HG03045 (cell line): ENCODE measurements around the gene CMA1.
"Not testable (repeated sequence)": the region's sequence is repeated elsewhere in the genome, so short reads cannot be mapped to it uniquely, and the experiment has no call there.

Experiments used
- ATAC-seq: cut with Tn5 transposase; IDR thresholded peaks from one replicate; pipeline ENCODE4 v1.9.1; 2021; ENCODE audit warnings: mild to moderate bottlenecking, moderate library complexity; ENCODE audit not compliant: unreplicated experiment

Gene CMA1, protein sequence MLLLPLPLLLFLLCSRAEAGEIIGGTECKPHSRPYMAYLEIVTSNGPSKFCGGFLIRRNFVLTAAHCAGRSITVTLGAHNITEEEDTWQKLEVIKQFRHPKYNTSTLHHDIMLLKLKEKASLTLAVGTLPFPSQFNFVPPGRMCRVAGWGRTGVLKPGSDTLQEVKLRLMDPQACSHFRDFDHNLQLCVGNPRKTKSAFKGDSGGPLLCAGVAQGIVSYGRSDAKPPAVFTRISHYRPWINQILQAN

GRCh38 chr14:24508155-24508840 lies at the start of gene CMA1:
Gene CMA1 (minus strand): TSS chr14:24508265. CDS start chr14:24508235, 30 bp downstream.
- no peak for ATAC-seq

DNA sequence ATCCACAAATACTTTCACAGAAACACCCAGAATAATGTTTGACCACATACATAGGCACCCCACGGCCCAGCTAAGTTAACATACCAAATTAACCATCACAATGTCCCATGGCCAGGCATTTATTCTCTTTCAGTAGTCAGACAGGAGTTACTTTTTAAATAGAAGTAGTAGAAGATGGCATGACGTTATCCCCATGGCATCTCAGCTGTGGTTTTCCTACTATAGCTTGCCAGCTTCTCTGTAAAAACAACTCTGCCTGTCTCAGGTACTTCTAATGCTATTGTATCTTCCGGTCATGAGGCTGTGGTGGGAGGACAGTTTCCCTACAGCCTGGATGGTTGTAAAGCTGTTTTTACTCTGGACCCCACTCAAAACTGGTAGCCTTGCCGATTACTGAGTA lies 48.7 kb upstream of the CMA1 start:
- ATAC-seq = no peak

- not testable (repeated sequence) for ATAC-seq
Measured at GRCh38 chr14:24549064-24549463, 41.0 kb upstream of the CMA1 start.

DNA sequence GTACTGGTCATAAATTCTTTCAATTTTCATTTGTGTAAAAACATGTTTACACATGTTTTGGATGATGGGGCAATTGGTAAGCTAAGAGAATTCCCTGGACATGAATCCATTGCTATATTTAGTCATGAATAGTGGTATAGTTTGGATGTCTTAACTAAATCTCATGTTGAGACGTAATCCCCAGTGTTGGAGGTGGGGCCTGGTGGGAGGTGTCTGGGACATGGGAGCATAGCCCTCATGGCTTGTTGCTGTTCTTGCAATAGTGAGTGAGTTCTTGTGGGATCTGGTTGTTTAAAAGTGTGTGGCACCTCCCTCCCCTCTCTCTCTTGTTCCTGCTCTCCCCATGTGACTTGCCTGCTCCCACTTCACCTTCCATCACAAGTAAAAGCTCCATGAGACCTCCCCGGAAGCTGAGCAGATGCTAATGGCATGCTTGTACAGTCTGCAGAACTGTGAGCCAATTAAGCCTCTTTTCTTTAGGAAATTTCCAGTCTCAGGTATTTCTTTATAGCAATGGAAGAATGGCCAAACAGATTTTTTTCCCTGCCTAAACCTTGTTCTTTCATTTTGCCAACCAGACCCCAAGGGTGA lies 34.4 kb upstream of the CMA1 start:
- no peak for ATAC-seq

GRCh38 chr14:24535737-24536136 lies 27.7 kb upstream of the CMA1 start:
- ATAC-seq = no peak

DNA sequence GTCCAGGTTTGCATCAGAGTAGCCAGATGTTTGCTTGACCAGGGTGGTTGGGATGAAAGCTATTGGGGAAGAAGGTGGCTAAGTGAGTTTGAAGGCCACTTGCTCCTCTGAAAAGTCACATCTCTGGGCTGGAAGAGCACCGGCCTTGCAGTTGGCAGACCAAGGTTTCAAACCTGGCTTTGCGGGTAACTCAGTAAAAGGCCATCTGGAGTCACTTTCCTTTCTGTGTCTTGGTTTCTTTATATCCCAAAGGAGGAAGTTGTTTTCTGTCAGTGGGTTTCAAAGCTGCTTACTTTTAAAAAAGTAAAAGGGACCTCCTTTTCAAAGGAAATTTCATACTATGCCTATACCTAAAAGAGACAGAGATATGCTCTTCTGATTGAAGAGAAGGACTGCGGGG lies 26.2 kb upstream of the CMA1 start:
- ATAC-seq = no peak

DNA sequence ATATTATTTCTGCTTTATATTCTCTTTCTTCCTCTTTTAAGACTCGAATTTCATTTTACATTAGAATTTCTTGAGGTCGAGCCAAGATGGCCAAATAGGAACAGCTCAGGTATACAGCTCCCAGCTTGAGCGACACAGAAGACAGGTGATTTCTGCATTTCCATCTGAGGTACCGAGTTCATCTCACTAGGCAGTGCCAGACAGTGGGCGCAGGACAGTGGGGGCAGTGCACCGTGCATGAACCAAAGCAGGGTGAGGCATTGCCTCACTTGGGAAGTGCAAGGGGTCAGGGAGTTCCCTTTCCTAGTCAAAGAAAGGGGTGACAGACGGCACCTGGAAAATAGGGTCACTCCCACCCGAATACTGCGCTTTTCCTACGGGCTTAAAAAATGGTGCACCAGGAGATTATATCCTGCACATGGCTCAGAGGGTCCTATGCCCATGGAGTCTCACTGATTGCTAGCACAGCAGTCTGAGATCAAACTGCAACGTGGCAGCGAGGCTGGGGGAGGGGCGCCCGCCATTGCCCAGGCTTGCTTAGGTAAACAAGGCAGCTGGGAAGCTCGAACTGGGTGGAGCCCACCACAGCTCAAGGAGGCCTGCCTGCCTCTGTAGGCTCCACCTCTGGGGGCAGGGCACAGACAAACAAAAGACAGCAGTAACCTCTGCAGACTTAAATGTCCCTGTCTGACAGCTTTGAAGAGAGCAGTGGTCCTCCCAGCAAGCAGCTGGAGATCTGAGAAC lies 18.0 kb upstream of the CMA1 start:
- not testable (repeated sequence) for ATAC-seq

DNA sequence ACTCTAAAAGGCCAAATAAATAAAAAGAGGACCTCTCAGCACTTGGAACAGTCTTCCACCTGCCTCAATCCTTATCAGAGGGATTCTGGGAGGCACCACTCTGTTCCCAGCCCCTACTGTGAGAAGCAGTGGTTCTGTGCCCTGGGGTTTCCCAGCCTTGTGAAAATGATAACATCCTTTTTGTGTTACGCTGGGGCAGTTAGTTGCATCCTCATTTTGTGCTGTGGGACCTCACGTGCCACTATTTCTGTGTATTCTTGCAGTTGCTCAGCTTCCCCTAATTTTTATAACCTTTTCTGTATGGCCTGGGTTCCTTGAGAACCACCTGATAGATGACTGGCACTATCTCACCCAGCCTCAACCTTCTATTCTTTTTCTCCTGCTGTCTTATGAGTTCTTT lies 10.8 kb upstream of the CMA1 start:
- ATAC-seq = no peak

DNA sequence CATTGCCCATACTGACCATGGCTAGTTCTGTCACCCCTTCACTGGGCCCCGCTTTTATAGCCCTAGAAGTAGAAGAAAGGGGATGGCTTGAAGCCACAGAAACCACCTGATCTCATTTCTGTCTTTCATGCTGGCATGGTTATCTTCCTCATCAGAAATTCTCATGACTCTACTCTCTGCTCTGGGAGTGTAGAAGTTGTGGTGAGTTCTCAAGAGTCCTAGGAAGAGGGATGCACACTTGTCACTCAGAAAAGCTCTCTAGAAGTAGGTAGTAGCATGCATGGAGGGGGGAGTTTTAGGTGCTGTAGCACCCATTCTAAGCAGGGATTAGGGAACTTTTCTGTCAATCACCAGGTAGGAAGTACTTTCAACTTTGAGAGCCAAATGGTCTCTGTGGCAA lies 6.1 kb upstream of the CMA1 start:
- ATAC-seq = no peak

DNA sequence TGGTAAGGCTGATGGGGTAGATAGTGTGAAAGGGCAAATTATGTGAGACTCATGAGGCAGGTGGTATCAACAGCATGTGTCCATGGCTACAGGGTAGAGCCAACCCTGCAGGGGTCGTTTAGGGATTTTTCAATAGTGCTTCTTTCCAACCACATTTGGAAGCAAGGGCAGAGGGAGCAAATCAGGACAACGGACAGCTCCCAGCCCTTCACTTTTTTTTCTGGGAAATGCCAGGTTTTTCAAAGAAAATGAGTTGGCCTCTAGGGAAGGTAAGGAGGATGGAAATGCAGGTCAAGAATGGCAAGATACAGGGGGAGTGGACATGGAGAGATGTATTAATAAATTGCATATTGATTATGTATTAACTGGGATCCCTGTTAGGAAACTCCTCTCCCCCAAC lies 4.9 kb upstream of the CMA1 start:
- ATAC-seq = no peak

- no peak for ATAC-seq
Measured at GRCh38 chr14:24506443-24506842, 1.6 kb downstream of the CMA1 start.

- ATAC-seq = no peak
Measured at GRCh38 chr14:24504425-24504950, 3.6 kb downstream of the CMA1 start.

GRCh38 chr14:24491586-24492408 lies 16.3 kb downstream of the CMA1 start:
- not testable (repeated sequence) for ATAC-seq

DNA sequence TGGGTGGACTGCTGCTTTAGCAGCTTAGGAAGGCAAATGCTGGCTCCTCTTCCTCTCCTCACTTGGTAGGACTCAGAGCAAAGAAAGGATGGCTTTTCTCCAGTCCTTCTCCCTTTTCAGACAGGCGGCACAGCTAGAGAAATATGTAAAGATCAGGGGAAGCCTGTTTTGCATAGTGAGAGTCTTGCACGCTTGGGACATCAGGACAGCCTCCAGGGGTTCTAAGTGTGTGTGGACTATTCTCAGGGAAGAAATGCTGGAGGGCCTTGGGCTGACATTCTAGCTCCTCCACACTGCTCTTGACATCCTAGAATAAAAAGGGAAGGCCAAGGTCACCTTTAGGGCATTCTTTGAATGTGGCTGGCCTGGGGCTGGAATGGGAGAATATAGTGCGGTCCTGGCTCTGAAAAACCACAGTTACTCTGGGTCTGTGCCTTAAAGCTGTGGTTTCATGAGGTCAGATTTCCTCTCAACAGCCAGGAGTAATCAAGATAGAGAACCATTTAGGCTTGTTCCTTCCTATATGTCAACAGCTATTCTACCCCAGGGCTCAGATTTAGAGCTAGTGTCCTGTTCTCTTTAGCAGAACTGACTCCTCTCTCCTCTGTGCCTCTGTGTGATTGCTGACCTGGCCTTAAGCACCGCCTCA lies 24.3 kb downstream of the CMA1 start:
- no peak for ATAC-seq

DNA sequence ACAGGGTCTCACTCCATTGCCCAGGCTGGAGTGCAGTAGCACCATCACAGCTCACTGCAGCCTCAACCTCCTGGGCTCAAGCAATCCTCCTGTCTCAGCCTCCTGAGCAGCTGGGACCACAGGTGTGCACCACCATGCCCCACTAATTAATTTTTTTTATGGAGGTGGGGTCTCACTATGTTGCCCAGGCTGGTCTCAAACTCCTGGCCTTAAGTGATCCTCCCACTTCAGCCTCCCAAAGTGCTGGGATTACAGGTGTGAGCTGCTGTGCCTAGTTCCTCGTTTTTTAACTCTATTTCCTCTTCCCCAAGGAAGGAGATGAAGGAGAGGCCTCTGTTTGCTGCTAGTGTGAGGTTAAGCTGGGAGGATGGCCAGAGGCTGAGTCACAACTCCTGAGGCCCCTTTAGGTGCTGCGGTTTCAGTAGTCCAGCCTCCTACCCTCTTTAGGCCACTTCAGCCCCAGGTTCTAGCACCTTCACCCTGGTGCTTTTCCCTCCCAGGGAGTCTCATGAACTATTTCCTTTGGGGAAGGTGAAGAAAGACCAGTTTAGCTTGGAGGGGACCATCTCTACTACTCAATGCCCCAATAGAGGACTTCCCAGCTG lies 25.3 kb downstream of the CMA1 start:
- ATAC-seq = not testable (repeated sequence)

DNA sequence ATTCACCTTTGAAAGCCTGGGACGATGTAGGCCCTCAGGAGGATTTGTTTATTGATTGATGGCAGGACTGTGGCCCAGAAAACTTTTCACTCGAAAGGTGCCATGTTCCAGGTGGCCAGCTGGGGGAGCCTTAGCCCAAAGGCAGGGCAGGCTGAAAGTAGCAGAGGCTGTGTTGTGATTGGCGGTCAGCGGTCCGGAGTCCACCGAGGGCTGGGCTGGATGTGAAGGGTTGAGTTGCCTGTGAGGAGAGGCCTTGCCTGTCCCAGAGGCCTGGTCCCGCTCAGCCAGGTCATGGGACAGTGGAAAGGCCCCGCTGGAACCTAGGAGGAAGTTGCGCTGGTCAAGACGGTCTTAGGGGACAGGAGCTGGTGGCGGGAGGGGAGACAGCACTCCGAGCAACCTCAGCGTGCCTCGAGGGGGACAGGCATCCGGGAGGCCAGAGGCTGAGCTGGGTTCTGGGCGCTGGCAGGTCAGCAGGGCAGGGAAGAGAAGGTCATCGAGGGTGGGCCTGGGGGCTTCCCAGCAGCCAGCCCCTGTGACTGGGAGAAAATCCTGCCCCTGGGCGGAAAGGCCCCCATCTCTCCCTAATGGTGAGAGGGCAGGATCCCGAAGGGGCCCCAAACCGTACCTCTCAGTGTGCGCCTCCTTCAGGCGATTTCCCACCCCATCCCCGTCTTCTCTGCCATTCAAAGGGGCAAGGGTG lies 26.3 kb downstream of the CMA1 start:
- peak; percentile 70 for ATAC-seq

GRCh38 chr14:24479999-24480398 lies 28.1 kb downstream of the CMA1 start:
- not testable (repeated sequence) for ATAC-seq

- no peak for ATAC-seq
Measured at GRCh38 chr14:24475261-24475660, 32.8 kb downstream of the CMA1 start.

GRCh38 chr14:24473211-24473610 lies 34.9 kb downstream of the CMA1 start:
- ATAC-seq = no peak
